GM12801 (cell line): ENCODE measurements around the gene ALG2.

Experiments used
- TF ChIP-seq, protein P1 (sequence below): IDR thresholded peaks from one replicate; pipeline ENCODE4 v1.5.1; 2011; ENCODE audit warnings: control low read depth; ENCODE audit not compliant: insufficient read length; ENCODE audit errors: extremely low read depth

Gene ALG2

DNA sequence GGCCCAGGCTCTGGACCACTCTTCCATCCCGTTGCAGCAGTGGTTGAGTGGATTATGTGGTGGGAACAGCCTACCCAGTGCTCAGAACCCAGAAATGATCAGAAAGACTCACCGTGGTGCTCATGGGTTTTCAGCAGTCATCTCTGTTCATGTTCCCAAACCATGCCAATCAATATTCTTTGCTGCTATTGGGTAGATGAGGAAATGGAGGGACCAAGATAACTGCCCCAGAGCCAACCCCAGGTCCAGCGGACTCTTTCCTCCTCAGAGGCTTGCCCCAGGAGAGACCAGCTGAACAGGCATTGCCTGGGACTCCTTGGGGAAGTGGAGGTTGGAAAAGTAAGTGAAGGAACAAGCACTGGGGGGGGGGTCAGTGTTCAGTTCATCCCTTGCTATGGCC, 38.1 kb downstream of the ALG2 start:
- TF ChIP-seq, protein P1, sequence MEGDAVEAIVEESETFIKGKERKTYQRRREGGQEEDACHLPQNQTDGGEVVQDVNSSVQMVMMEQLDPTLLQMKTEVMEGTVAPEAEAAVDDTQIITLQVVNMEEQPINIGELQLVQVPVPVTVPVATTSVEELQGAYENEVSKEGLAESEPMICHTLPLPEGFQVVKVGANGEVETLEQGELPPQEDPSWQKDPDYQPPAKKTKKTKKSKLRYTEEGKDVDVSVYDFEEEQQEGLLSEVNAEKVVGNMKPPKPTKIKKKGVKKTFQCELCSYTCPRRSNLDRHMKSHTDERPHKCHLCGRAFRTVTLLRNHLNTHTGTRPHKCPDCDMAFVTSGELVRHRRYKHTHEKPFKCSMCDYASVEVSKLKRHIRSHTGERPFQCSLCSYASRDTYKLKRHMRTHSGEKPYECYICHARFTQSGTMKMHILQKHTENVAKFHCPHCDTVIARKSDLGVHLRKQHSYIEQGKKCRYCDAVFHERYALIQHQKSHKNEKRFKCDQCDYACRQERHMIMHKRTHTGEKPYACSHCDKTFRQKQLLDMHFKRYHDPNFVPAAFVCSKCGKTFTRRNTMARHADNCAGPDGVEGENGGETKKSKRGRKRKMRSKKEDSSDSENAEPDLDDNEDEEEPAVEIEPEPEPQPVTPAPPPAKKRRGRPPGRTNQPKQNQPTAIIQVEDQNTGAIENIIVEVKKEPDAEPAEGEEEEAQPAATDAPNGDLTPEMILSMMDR: no peak

DNA sequence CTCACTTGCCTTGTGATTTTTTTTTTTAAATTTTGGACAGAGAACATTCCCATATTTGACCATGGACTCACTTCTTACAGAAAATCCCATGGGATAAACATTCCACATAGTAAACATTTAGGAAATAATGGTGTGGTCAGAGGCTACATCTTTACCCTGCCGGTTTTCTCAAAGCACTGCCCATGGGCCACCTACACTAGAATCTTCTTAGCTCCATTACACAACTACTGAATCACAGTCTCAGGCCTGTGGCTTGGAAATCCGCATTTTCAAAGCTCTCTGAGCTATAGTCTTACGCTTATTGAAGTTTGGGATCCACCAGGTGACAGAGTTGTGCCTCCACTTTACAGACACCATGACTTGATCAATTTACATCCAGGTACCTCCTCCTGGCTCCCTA, 39.4 kb downstream of the ALG2 start:
- TF ChIP-seq, protein P1: no peak

DNA sequence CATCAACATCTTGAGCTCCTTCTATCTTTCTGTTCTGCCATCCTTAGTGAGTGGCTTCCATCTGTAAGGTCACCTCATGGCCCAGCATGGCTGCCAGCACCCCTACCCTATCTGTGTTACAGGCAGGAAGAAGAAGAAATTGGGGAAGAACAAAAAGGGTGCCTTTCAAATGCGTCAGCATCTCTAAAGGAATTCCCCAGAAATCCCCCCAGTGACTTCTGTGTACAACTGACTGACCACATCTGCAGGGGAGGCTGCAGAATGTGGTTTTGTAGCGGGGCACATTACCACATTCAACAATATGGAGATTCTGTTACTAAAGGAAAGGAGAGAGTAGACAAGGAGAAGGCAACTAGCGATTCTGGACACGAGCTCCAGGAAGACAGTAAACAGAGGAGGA, 40.1 kb downstream of the ALG2 start:
- TF ChIP-seq, protein P1: no peak

DNA sequence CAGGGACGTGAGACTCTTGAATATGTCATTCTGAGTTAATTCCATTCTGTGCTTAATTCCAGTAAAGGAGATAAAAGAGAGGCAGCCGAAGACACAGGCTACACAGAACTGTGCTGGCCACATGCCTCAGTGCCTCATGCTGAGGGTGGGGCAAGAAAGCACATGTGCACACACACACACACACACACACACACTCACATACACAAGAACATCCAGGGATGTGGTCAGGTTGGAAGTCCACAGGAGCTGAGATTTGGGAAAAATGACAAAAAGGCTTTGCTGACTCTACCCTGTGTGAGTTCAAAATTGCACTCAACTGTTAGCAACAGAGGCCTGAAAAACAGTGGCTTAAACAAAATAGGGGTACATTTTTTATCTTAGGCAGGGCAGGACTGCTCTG, 40.5 kb downstream of the ALG2 start:
- TF ChIP-seq, protein P1: no peak

DNA sequence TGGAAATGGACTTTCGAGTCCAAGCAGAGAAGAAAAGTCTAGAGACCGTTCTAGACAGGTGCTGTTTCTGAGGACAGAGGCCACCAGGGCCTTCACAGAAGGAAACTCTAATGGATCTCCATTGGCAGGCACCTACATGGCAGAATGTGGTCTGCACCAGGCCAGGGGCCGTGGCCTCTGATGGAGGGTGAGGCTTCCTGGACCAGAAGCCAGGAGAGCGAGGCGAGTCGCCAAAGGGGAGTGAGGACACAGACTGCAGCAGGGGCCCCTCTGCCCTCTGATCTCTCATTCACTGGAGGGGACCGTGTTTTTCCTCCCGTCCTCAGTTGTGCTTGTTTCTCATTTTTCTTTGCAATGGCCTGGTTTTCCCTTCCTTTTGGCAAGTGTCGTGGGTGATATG, 41.1 kb downstream of the ALG2 start:
- TF ChIP-seq, protein P1: no peak

DNA sequence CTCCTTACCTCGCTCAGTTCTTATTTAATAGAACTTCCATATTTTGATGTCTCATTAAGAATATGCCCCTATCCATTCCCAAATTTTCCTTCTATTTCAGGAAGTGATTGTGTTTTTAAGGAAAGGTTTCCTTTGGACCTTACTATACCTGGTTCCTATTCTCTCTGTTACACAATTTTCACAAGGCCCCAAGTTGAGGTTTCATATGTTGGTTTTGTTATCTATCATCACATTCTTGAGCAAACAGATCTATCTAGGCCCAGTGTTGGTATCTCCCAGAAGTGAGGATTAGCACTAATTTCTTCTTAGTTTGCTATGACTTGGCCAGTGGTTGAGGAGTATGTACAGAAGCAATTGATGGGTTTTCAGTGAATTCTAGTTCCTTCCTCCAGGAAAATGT, 41.5 kb downstream of the ALG2 start:
- TF ChIP-seq, protein P1: no peak

DNA sequence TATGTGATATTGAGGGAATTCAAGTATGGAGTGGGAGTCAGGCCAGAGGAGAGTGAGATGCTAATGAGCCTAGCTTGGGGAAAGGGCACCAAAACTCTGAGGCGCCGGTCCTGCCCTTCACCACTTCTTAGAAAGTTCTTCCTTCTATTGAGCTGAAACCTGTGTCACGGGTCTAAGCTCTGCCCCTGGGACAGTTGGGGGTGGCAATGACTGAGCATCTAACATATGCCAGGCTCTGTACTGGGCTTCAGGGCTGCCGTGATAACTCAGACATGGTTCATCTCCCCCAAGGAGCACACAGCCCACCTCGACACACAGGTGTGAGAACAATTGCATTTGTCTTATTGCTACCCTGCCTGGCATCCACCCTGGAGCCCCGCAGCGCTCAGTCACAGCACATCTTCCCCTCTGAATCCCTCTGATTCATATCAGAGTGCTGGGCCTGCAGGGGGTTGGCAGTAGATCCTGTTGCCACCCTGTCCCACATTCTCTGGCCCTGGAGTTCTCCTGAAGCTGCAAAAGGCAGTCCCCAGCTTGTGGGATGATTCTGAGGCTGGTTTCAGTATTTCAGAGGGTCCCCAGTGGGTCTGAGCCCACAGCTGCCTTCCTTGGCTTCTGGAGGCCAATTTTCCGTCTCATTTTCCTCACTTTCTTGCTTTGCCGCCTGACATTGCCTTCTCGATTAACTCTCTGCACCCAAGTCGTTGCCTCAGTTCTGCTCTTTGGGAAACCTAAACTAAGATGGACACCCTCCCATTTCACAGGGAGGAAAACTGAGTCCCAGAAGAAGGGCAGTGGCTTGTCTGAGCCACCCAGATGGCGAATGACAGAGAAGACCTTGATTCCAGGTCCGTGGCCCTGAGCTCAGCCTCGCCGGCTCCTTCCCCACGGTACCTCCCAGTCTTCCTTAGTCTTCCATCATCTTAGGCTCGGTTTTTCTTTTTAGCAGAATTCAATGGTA, 42.5 kb downstream of the ALG2 start:
- TF ChIP-seq, protein P1: no peak
